Prostate gland (tissue), 2 donors: Measurements from ENCODE around the gene CABP4. TPM values are rescaled to one million over a fixed set of nuclear protein-coding genes. Genes with fewer than 3 reads are reported as not detected.
A peak's percentile ranks its signal among the peaks of the same experiment; 100 is the strongest.

Source experiments
- DNase-seq: peaks from one replicate; pipeline ENCODE4 v3.0.0-alpha.2; 2019; ENCODE audit warnings: low spot score
- H3K27ac ChIP-seq, 2 donors: fragments of 200-600 bp; sonication (generic); 2 replicates each; pipeline ENCODE4 v1.5.1; 2017 to 2019
- H3K27me3 ChIP-seq: fragments of 200-600 bp; sonication (generic); replicated peaks from 2 replicates; pipeline ENCODE4 v1.5.1; 2019; ENCODE audit not compliant: insufficient read depth
- H3K36me3 ChIP-seq, 2 donors: fragments of 200-600 bp; sonication (generic); 1 replicate in 1 of 2; 2 replicates in 1 of 2; pipeline versions ENCODE4 v1.5.1 to v1.8.1; 2017 to 2019
- H3K4me1 ChIP-seq: fragments of 200-600 bp; sonication (generic); replicated peaks from 2 replicates; pipeline ENCODE4 v1.5.1; 2019
- H3K4me3 ChIP-seq, 2 donors: fragments of 200-600 bp; sonication (generic); 2 replicates each; pipeline ENCODE4 v1.5.1; 2017 to 2019
- H3K9me3 ChIP-seq: fragments of 200-600 bp; sonication (generic); 2 replicates; pipeline ENCODE4 v1.5.1; 2017
- POLR2A ChIP-seq: fragments of 450-650 bp; IDR thresholded peaks from one replicate; pipeline ENCODE4 v1.6.1; 2016; ENCODE audit warnings: antibody characterized with exemption, mild to moderate bottlenecking
- POLR2AphosphoS5 ChIP-seq: sonication (generic); formaldehyde crosslinking; IDR thresholded peaks from one replicate; pipeline ENCODE4 v1.6.1; 2017; ENCODE audit warnings: antibody characterized with exemption
- WGBS: methylation state at CpG from one replicate; pipeline ENCODE4 v1.1.5; 2018; 5-methylcytosine and 5-hydroxymethylcytosine counted together
- intact Hi-C: fragments of 100-400 bp; cut with DNase I; formaldehyde crosslinking; loops from one replicate; pipeline ENCODE4 v1.14.2; 2022
- total RNA-seq, 2 donors: library from RNA; depleted of rRNA; stranded (reverse); fragments of >200 nt; gene quantifications; one replicate each; pipeline ENCODE4 v1.1.0, GENCODE V29; 2016
- TF ChIP-seq, protein P1 (sequence below), 4 experiments: fragments of 200-600 bp in 2 of 4; fragments of 450-650 bp in 2 of 4; sonication (generic) in 2 of 4; IDR thresholded peaks; 1 replicate in 3 of 4; 2 replicates in 1 of 4; pipeline ENCODE4 v1.5.1; 2016 to 2019; ENCODE audit warnings: antibody characterized with exemption in 4 of 4, mild to moderate bottlenecking in 2 of 4, moderate library complexity in 2 of 4

CABP4 gene
- total RNA-seq, 2 donors from 2014 or later, result 4.3 to 6.1 TPM

GRCh38 chr11:67442504-67443404 is 12.4 kb upstream of the CABP4 start:
- H3K27me3 ChIP-seq, result no peaks in the 10 kb centered on the region
- H3K27ac ChIP-seq, result peak overlapping the region; percentile 98
- H3K4me1 ChIP-seq, result peaks cover 16% of the 10 kb centered on the region
- H3K4me3 ChIP-seq, result peak overlapping the region; percentile 86 to 89
- 33% methylated on average over 39 of the region's 45 CpGs for WGBS
- H3K9me3 ChIP-seq, result no peaks in the 10 kb centered on the region
- DNase-seq, result no peak
- no peak for TF ChIP-seq POLR2A
- TF ChIP-seq POLR2AphosphoS5, result no peak
- TF ChIP-seq, protein P1, sequence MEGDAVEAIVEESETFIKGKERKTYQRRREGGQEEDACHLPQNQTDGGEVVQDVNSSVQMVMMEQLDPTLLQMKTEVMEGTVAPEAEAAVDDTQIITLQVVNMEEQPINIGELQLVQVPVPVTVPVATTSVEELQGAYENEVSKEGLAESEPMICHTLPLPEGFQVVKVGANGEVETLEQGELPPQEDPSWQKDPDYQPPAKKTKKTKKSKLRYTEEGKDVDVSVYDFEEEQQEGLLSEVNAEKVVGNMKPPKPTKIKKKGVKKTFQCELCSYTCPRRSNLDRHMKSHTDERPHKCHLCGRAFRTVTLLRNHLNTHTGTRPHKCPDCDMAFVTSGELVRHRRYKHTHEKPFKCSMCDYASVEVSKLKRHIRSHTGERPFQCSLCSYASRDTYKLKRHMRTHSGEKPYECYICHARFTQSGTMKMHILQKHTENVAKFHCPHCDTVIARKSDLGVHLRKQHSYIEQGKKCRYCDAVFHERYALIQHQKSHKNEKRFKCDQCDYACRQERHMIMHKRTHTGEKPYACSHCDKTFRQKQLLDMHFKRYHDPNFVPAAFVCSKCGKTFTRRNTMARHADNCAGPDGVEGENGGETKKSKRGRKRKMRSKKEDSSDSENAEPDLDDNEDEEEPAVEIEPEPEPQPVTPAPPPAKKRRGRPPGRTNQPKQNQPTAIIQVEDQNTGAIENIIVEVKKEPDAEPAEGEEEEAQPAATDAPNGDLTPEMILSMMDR (IDR thresholded peaks at IDR 0.05), result no peak
- peaks cover 0 to 10% of the 10 kb centered on the region in 2 donors for H3K36me3 ChIP-seq
- intact Hi-C loops, result no loop called here

GRCh38 chr11:67445515-67445914 is 9.6 kb upstream of the CABP4 start:
- Histone ChIP-seq H3K4me1 (peaks cover 16% of the 10 kb centered on the region), H3K9me3 (no peaks in the 10 kb centered on the region), H3K27me3 (no peaks in the 10 kb centered on the region), H3K36me3 (peaks cover 0 to 10% of the 10 kb centered on the region in 2 donors), H3K4me3 (no peak overlapping the region), H3K27ac (no peak overlapping the region)
- TF ChIP-seq POLR2A (no peak), POLR2AphosphoS5 (no peak)
- TF ChIP-seq, protein P1 (IDR thresholded peaks at IDR 0.05), result no peak
- WGBS, result 79% methylated on average over 5 of the region's 5 CpGs
- DNase-seq, result no peak
- intact Hi-C loops, result no loop called here

DNA sequence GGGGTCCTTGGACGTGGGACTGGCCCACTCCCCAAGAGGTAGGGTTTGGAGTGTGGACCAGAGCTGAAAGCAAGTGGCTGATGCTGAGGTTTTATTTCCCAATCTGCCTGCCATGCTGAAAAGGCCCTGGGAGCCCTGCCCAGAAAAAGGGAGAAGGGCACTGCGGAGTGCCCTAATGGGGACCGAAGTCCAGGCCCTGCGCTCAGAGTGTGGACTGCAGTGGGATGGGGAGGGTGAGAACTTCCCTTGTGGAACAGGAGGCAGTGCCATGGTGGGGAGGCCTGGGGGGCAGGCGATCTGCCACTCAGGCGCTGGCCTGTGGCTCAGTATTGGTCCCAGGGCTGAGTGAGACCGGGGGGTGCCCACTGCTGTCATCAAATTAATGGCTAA is 6.9 kb upstream of the CABP4 start:
- intact Hi-C loops, result no loop called here
- 94% methylated on average over 7 of the region's 7 CpGs for WGBS
- Histone ChIP-seq H3K4me3 (no peak overlapping the region), H3K27ac (no peak overlapping the region), H3K27me3 (no peaks in the 10 kb centered on the region), H3K36me3 (no peaks in the 10 kb centered on the region), H3K9me3 (no peaks in the 10 kb centered on the region), H3K4me1 (no peaks in the 10 kb centered on the region)
- DNase-seq, result no peak
- no peak for TF ChIP-seq POLR2AphosphoS5
- TF ChIP-seq, protein P1 (IDR thresholded peaks at IDR 0.05), result no peak
- no peak for TF ChIP-seq POLR2A

- WGBS, result 85% methylated on average over 9 of the region's 9 CpGs
Observed at GRCh38 chr11:67449116-67449844, 5.9 kb upstream of the CABP4 start.

More at GRCh38 chr11:67449116-67449844, 5.9 kb upstream of the CABP4 start:
- no peaks in the 10 kb centered on the region for H3K36me3 ChIP-seq
- intact Hi-C loops, result no loop called here
- no peak overlapping the region for H3K27ac ChIP-seq
- no peaks in the 10 kb centered on the region for H3K9me3 ChIP-seq
- H3K4me1 ChIP-seq, result no peaks in the 10 kb centered on the region
- H3K27me3 ChIP-seq, result no peaks in the 10 kb centered on the region
- TF ChIP-seq, protein P1 (IDR thresholded peaks at IDR 0.05), result no peak
- TF ChIP-seq POLR2AphosphoS5, result no peak
- TF ChIP-seq POLR2A, result no peak
- DNase-seq, result no peak
- no peak overlapping the region for H3K4me3 ChIP-seq
